HG02623 (cell line): ENCODE results near the gene SHBG.
A peak's percentile ranks its signal among the peaks of the same experiment; 100 is the strongest.
"Not testable (repeated sequence)": the region's sequence is repeated elsewhere in the genome, so short reads cannot be mapped to it uniquely, and the experiment has no call there.

Experiments used
- ATAC-seq: cut with Tn5 transposase; IDR thresholded peaks from one replicate; pipeline ENCODE4 v1.9.1; 2021; ENCODE audit warnings: moderate library complexity; ENCODE audit not compliant: unreplicated experiment

The SHBG gene

DNA sequence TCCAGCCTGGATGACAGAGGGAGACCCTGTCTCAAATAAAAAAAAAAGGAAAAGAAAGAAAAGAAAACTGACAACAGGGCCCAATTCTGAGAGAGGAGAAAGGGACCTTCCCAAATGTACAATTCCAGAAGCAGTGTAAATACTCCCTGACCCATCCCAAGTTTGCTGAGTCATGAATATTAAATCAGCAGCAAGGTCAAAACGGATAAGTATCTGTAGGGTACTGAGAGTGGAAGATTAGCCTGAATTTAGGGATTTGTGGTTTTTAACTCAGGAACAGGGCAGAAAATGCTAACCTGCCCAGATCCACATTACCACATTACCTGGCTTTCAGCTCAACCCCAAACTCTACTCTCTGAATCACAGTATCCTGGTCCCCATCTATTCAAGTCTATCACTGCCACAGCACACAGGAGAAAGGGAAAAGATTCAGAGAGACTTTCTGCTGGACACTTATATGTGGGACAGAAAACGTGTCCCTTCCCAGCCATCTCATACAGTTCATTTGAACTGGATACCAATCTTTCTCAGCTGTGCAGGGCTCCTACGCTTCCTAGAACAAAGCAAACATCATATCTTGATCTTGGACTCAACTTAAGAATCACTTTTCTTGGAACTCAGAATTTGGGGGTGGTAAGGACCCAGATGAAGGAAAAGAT is 18.2 kb upstream of the SHBG start:
- no peak for ATAC-seq

DNA sequence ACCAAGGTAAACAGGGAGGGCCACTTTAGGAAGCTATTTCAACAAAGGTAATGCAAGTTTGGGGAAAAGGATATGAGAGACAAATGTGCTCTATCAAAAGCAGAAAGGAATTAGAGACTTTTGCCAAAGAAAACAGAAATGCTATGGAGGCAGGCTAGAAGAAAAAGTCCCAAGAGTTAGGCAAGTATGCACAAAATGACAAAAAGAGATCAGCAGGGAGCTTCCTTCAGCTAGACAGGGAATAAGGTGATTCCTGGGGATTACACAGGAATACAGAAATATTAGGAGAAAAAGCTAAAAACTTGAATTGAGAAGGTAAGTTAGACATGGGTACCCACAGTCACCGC is 17.7 kb upstream of the SHBG start:
- ATAC-seq: no peak

DNA sequence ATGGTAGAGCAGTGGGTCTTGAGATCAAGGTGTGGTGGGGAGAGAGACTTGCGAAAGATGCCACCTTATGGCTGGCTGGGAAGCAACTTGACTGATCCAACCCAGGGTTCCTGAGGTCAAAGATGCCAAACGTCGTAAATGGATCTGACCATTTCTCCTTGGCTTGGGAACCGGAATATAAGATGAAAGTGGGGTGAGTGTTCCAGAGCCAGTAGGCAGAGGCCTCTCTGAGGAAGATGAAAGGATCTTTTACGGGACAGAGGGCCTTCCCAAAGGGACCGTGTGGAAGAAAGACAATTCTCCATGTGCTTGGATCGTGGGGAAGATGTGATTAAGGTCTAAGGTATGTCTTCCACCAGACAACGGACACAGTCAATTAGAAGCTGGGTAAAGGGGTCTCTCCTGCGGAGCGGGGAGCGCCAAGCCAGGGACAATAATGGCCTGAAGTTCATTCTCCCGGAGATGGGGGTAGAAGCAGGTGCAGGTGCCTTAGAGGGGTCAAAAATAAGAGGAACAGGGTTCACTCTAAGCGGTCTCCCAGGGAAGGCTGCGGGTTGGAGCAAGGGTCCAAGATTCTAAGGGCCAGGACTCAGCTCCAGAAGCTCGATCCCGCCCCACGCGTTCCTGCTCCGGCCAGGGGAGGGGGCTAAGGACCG is 16.0 kb upstream of the SHBG start:
- no peak for ATAC-seq

GRCh38 chr17:7614425-7615264 is 15.3 kb upstream of the SHBG start, which contains the start of gene FXR2:
FXR2 (minus strand) TSS chr17:7614897; CDS start chr17:7614532, 365 bp downstream.
- peak; percentile 82 for ATAC-seq

GRCh38 chr17:7615265-7615747 is 14.6 kb upstream of the SHBG start:
- ATAC-seq: no peak

DNA sequence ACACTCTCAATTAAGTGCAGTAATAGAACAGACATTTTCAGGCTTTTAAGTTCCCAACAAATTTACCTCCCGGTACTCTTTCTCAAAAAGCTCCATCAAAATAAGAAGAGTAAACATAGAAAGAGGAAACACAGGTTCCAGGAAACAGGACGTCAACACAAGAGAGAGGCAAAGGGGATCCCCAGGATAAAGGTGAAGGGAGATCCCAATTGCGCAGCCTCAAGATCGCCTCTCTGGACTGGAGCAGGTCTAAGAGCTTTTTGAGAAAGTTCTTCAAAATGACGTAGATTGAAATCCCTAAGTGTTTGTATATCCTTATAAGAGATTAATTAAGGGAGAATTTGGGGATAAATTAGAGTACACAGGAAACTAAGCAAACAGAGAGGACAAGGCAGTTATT is 11.3 kb upstream of the SHBG start:
- ATAC-seq: no peak

DNA sequence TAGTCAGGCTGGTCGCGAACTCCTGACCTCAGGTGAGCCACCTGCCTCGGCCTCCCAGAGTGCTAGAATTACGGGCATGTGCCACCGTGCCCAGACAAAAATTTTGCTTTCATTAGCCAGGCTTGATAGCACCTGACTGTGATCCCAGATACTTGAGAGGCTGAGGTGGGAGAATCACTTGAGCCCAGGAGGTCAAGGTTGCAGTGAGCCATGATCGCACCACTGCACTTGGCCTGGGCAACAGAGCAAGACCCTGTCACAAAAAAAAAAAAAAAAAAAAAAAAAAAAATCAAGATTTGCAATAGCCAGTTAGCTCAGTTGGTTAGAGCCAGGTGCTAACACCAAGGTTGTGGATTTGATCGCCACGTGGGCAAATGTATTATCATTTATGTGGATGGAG is 9.1 kb upstream of the SHBG start:
- ATAC-seq: no peak

DNA sequence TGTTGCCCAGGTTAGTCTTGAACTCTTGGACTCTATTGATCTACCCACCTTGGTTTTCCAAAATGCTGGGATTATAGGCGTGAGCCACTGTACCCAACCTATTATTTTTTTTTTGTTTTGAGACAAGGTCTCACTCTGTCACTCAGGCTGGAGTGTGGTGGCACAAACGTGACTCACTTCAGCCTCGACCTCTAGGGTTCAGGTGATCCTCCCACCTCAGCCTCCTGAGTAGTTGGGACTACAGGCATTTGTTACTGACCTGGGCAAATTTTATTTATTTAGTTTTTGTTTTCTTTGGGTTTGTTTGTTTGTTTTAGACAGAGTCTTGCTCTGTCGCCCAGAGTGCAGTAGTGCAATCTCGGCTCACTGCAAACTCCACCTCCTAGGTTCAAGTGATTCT is 6.3 kb upstream of the SHBG start:
- no peak for ATAC-seq

GRCh38 chr17:7625749-7626148 is 4.2 kb upstream of the SHBG start:
- not testable (repeated sequence) for ATAC-seq

- ATAC-seq: no peak
Observed at GRCh38 chr17:7626307-7626706, 3.6 kb upstream of the SHBG start.

- no peak for ATAC-seq
Observed at GRCh38 chr17:7626956-7627249, 3.0 kb upstream of the SHBG start.

DNA sequence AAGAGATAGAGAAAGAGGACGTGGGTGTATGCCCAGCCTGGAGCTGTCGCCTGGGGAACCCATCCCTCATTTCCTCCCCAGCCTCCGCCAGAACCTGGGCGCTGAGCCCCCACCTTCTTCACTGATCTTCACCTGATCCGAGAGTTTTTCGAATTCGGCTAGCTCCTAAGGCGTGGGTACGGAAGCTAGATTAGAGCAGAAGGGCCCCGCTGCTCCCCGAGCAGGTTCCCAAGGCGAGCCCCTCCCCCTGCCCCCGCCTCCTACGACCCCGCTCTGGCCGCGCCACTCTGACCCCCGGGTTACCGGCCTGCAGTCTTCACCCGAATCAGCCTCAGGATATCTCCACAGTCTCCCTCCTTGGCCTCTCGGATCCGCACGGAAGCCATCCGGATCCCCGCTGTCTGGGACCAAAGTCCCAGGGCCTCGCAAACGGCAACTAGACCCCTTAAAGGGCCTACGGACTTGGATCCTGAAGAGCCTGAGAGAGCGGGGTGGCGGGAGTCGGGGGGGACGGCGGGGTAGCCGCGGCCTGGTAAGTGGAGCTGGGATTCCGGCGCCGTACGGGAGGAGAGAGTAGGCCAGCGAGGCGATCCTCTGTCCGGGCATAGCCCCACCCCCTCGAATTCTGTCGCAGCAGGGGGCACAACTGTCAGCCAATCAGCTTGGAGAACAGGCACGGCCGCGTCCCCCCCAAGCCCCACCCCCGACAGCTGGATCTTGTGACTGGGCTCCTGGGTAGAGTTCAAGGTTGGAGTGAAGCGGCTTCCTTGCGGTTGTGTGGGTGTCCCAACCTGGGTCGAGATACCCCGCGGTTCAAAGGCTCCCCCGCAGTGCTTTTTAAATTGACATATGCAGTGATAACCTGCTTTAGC is 2.4 kb upstream of the SHBG start, which contains the start of gene SAT2:
Gene SAT2, minus strand, starts transcription at position 572 of the 872 bp plus-strand sequence. Its CDS starts 186 bp downstream, at position 386.
- ATAC-seq: peak; percentile 81

- no peak for ATAC-seq
Observed at GRCh38 chr17:7631398-7632380, 1.8 kb downstream of the SHBG start.

DNA sequence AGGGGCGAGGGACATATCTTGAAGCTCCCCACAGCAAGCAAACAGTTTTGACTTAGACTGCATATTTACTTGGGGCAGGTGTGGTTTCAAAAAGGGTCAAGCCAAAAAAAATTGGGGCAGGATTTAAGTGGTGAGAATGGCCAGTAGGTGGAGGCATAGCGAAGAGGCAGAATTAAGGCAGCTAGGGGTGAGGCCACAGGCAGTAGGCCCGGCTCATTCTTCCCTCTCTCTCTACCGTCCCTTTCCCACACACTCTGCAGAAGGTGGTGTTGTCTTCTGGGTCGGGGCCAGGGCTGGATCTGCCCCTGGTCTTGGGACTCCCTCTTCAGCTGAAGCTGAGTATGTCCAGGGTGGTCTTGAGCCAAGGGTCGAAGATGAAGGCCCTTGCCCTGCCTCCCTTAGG is 2.6 kb downstream of the SHBG start:
- ATAC-seq: no peak

- ATAC-seq: no peak
Observed at GRCh38 chr17:7633093-7633492, 3.2 kb downstream of the SHBG start.

DNA sequence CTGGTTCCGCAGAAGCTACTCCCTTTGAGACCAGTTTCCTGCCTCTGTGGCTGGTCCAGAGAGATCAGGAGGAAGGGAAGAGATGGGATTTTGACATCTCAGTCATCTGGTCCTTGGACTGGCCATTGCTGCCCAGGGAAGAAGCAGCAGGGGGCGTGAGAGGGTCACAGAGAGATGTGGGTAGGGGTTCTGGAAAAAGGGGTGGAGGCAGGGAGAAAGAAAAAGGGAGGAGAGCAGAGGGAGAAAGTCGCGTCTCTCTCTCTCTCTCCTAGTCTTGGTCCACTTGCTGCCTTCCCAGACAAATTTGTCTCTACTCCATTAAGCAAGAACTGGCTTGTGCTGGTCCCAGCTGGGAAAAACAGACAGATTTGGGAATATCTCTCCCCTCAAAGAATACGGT is 4.4 kb downstream of the SHBG start:
- no peak for ATAC-seq

DNA sequence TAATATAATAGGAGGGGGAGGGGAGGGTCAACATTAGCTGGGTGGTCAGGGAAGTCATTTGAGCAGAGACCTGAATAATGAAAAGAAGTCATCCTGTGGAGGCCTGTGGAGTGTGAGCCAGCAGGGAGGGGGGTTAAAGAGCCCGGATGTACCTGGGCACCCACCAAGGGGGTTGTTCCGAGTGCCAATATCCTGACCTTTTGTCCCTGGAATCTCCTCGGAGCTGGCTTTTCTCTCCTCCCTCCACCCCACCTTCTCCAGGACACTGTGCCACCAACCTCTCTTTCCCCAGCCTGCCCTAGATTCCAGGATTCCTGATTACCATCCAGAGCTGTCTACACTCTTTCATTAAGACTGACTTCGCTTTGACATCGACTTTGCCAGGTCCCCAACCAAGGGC is 6.2 kb downstream of the SHBG start:
- no peak for ATAC-seq

- no peak for ATAC-seq
Observed at GRCh38 chr17:7640783-7641182, 10.8 kb downstream of the SHBG start.

DNA sequence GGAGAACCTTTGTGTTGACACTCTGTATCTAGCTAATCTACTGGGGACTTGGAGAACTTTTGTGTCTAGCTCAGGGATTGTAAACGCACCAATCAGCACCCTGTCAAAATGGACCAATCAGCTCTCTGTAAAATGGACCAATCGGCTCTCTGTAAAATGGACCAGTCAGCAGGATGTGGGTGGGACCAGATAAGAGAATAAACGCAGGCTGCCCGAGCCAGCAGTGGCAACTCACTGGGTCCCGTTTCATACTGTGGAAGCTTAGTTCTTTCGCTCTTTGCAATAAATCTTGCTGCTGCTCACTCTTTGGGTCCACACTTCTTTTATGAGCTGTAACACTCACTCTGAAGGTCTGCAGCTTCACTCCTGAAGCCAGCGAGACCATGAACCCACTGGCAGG is 11.7 kb downstream of the SHBG start:
- ATAC-seq: not testable (repeated sequence)

DNA sequence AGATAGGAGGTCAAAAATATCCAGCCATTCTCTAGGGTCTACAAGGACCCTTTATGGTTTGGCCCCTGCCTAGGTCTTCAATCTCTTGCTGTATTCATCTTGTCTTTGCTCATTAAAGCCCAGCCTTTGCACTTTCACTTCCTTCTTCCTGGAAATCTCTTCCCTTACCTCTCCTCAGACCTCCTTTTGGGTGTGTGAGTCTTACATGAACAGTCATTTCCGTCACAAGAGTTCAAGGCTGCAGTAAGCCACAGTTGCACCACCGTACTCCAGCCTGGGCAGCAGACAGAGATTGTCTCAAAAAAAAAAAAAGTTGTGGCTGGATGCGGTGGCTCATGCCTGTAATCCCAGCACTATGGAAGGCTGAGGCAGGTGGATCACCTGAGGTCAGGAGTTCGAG is 14.8 kb downstream of the SHBG start:
- ATAC-seq: no peak
